Upper lobe of right lung (tissue), 1 donor: ENCODE measurements around the gene PLPP6. TPM values are rescaled to one million over a fixed set of nuclear protein-coding genes. Genes with fewer than 3 reads are reported as not detected.
A peak's percentile ranks its signal among the peaks of the same experiment; 100 is the strongest.

Experiments used
- ATAC-seq: fragments of 200-7000 bp; cut with Tn5 transposase; one replicate; pipeline ENCODE4 v1.9.1; 2020; ENCODE audit warnings: mild to moderate bottlenecking, moderate library complexity
- DNase-seq: peaks from one replicate; pipeline ENCODE4 v3.0.0-alpha.2; 2020
- H3K27ac ChIP-seq: fragments of 200-600 bp; one replicate; pipeline ENCODE4 v1.8.0; 2022
- H3K27me3 ChIP-seq: fragments of 200-600 bp; one replicate; pipeline ENCODE4 v1.8.0; 2022; ENCODE audit warnings: mild to moderate bottlenecking
- H3K36me3 ChIP-seq: fragments of 200-600 bp; one replicate; pipeline ENCODE4 v1.8.0; 2022
- H3K4me1 ChIP-seq: fragments of 200-600 bp; one replicate; pipeline ENCODE4 v1.8.0; 2022
- H3K4me3 ChIP-seq: fragments of 200-600 bp; one replicate; pipeline ENCODE4 v1.8.0; 2022; ENCODE audit warnings: mild to moderate bottlenecking
- H3K9me3 ChIP-seq: fragments of 200-600 bp; one replicate; pipeline ENCODE4 v1.8.0; 2022
- intact Hi-C: fragments of 100-400 bp; cut with DNase I; formaldehyde crosslinking; loops from one replicate; pipeline ENCODE4 v1.11.0; 2022
- total RNA-seq: library from RNA; stranded (reverse); fragmentation: NEBNext Ultra II Directional; extraction: Animal tissue kit (Norgen Biotek cat#: 25700); gene quantifications from one replicate; pipeline ENCODE4 v1.2.1, GENCODE V29; 2021
- TF ChIP-seq, protein P1 (sequence below): fragments of 200-600 bp; IDR thresholded peaks from one replicate; pipeline ENCODE4 v1.8.0; 2022; ENCODE audit warnings: antibody characterized with exemption
- donor health status: DM: no; HTN: yes; CAD: no; lungs with severe emphysema.

PLPP6 gene
- total RNA-seq, 1 donor from 2014 or later, result 5.5 TPM

DNA sequence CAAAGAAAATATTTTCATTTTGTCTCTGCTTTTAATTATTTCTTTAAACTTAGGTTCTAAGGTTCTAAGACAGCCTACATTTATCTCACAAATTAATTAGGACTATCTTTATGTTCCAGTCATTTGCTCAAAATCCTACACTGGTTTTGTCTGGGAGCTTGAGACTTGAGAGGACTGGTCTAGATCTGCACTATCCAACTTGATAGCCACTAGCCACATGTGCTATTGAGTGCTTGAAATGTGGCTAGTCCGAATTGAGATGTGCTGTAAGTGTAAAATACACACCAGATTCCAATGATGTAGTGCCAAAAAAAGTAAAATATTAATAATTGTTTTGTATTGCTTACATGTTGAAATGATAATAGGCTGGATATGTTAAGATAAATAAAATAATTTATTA lies 24.5 kb downstream of the PLPP6 start:
- TF ChIP-seq, protein P1, sequence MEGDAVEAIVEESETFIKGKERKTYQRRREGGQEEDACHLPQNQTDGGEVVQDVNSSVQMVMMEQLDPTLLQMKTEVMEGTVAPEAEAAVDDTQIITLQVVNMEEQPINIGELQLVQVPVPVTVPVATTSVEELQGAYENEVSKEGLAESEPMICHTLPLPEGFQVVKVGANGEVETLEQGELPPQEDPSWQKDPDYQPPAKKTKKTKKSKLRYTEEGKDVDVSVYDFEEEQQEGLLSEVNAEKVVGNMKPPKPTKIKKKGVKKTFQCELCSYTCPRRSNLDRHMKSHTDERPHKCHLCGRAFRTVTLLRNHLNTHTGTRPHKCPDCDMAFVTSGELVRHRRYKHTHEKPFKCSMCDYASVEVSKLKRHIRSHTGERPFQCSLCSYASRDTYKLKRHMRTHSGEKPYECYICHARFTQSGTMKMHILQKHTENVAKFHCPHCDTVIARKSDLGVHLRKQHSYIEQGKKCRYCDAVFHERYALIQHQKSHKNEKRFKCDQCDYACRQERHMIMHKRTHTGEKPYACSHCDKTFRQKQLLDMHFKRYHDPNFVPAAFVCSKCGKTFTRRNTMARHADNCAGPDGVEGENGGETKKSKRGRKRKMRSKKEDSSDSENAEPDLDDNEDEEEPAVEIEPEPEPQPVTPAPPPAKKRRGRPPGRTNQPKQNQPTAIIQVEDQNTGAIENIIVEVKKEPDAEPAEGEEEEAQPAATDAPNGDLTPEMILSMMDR, result no peak
- H3K4me3 ChIP-seq, result no peak overlapping the region
- no peaks in the 10 kb centered on the region for H3K9me3 ChIP-seq
- H3K27me3 ChIP-seq, result no peaks in the 10 kb centered on the region
- peaks cover 46% of the 10 kb centered on the region for H3K36me3 ChIP-seq
- ATAC-seq (no peak), DNase-seq (no peak)
- intact Hi-C loops, result loop anchor here (10.0 kb wide), 1 partner anchor 48 kb away; no protein-coding TSS in a partner anchor
- no peak overlapping the region for H3K27ac ChIP-seq
- H3K4me1 ChIP-seq, result peaks cover 19% of the 10 kb centered on the region

DNA sequence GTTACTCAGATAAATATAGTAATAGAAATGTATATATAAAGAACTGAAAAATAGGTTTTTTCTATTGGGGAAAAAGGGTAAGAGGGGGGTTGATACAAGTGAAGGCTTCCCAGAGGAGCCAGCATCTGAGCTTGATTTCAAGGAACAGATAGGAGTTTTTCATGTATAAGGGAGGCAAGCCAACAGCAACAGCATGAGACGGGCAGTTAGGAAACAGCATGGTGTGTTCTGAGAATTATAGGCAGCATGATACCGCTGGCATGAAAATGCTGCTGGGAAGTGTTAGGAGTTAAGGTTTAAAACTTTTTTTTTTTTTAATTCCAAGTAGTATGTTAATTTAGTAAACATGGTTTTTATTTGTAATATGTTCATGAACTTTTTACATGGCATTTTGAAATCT lies 26.9 kb downstream of the PLPP6 start:
- H3K4me3 ChIP-seq, result no peak overlapping the region
- intact Hi-C loops, result loop anchor here (10.0 kb wide), 1 partner anchor 46 kb away; no protein-coding TSS in a partner anchor
- H3K27me3 ChIP-seq, result no peaks in the 10 kb centered on the region
- TF ChIP-seq, protein P1, result no peak
- peaks cover 19% of the 10 kb centered on the region for H3K4me1 ChIP-seq
- ATAC-seq (no peak), DNase-seq (no peak)
- no peaks in the 10 kb centered on the region for H3K9me3 ChIP-seq
- peaks cover 53% of the 10 kb centered on the region for H3K36me3 ChIP-seq
- H3K27ac ChIP-seq, result peak overlapping the region; percentile 9

DNA sequence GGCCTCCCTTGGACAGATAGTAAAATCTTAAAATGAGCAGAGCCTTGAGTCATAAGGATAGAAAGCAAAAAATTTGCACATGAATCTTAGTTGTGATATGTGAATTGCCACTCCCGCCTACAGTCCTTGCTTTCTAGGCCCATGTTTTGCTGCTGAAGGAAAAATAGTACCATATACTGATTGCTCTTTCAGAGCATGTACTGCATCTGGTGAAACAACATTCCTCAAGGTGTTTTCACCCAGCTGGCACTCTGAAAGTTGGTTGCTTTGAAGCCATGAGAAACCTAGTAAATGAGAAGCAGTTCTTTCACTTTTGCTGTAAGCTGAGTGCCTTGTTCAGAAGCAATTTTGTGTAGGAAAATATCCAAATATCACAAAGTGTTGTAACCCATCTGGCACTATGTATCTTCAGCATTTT lies 27.6 kb downstream of the PLPP6 start:
- Histone ChIP-seq H3K27ac (no peak overlapping the region), H3K4me1 (peaks cover 19% of the 10 kb centered on the region)
- intact Hi-C loops, result loop anchor here (10.0 kb wide), 1 partner anchor 45 kb away; no protein-coding TSS in a partner anchor

DNA sequence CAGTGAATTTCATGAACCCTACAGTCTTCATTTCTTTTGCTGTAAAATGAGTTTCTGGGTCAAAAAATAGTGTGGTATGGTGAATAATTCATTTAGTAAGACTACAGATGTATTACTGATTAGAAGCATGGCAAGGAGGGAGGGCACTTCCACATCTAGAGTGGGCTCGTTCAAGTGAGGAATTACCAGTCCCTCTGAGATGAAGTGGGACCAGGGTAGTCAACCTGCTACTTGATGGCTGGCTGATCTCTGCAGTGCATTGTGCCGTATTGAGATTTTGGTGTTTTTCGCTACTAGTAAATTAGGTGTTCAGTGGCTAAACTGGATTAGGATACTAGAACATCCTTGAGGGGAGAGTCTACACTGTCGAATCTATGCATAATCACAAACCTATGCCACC lies 28.1 kb downstream of the PLPP6 start:
- intact Hi-C loops, result no loop called here
- Histone ChIP-seq H3K27ac (no peak overlapping the region), H3K4me3 (no peak overlapping the region), H3K36me3 (peaks cover 56% of the 10 kb centered on the region), H3K4me1 (peaks cover 19% of the 10 kb centered on the region), H3K27me3 (no peaks in the 10 kb centered on the region), H3K9me3 (no peaks in the 10 kb centered on the region)
- TF ChIP-seq, protein P1, result no peak
- no peak for DNase-seq
- ATAC-seq, result no peak

More for the DNA sequence above, 27.6 kb downstream of the PLPP6 start:
- no peaks in the 10 kb centered on the region for H3K27me3 ChIP-seq
- TF ChIP-seq, protein P1, result no peak
- no peak overlapping the region for H3K4me3 ChIP-seq
- H3K36me3 ChIP-seq, result peaks cover 56% of the 10 kb centered on the region
- ATAC-seq (peak; percentile 65), DNase-seq (no peak)
- H3K9me3 ChIP-seq, result no peaks in the 10 kb centered on the region

DNA sequence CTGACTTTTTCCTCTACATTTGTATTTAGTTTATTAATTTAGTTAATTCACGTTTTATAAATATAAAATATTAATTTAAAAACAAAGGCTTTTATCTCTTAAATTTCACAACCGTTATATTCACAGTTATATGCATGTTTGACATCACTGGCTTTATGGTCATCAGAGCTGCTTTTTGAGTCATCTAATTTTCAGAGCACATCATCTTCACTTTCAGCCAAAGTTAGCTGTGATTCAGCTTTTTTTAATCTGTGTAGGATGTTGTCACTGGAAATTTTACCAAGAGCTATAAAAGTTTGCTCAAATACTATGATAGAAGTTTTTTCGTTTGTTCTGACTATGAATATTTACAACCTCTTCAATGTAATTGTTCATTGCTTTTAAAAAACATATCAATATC lies 29.7 kb downstream of the PLPP6 start:
- H3K4me3 ChIP-seq, result no peak overlapping the region
- ATAC-seq (no peak), DNase-seq (no peak)
- no peak overlapping the region for H3K27ac ChIP-seq
- H3K4me1 ChIP-seq, result peaks cover 12% of the 10 kb centered on the region
- H3K27me3 ChIP-seq, result no peaks in the 10 kb centered on the region
- TF ChIP-seq, protein P1, result no peak
- peaks cover 41% of the 10 kb centered on the region for H3K36me3 ChIP-seq
- intact Hi-C loops, result no loop called here
- no peaks in the 10 kb centered on the region for H3K9me3 ChIP-seq

DNA sequence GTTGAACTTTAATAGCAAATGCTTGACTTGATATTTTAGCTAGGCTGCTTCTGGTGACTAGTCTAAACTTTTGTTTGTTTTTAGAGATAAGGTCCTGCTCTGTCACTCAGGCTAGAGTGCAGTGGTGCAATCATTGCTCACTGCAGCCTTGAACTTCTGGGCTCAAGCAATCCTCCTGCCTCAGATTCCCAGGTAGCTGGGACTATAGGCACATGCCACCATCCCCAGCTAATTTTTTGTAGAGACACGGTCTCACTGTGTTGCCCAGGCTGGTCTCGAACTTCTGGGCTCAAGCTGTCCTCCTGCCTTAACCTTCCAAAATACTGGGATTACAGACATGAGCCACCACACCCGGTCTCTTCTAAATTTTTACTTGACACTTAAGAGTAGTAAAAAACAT lies 38.0 kb downstream of the PLPP6 start:
- no peaks in the 10 kb centered on the region for H3K27me3 ChIP-seq
- H3K4me1 ChIP-seq, result no peaks in the 10 kb centered on the region
- H3K9me3 ChIP-seq, result no peaks in the 10 kb centered on the region
- no peak for ATAC-seq
- TF ChIP-seq, protein P1, result no peak
- no peak overlapping the region for H3K4me3 ChIP-seq
- DNase-seq, result no peak
- no peak overlapping the region for H3K27ac ChIP-seq
- H3K36me3 ChIP-seq, result peaks cover 76% of the 10 kb centered on the region
- intact Hi-C loops, result no loop called here
